Stimulated activated CD4-positive, alpha-beta T cell treated with anti-CD3 and anti-CD28 coated beads, Interleukin-2, amount 100 ng/mL, for 4 hours (primary cell): ENCODE measurements around the gene SATB2.

Source experiments
- DNase-seq: peaks from one replicate; pipeline ENCODE4 v3.0.0-alpha.2; 2020; ENCODE audit warnings: low read depth

The SATB2 gene

DNA sequence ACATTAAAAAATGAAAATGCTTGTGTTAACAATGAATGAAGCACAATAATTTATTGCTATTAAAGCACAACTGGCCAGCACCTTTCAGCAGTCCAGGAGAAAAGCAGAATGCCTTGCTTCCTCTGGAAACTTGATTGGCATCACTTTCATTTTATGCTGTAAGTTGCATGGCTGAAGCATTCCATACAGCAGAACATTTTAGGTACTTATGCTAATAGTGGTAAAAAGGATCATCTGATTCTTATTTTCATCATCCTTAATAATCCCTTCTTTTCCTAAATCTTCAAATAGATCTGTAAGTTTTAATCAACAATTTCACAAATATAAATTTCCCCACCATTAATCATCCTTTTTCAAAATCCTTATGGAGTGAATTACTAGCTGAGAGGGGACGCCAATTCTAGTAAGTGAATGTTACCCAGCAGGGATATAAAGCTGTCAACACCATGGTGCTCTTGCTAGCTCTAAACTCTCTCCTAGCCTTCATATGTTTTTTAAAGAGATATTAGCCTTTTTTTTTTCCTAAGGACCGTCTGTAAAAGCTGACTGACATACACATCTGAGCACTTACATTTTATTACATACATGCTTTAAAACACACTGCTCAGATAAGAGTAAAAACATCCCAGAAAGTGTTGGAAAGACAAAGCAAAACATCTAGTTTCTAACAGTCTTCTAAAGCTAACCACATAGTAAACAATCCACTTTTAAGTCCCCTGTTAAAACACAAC lies 5.3 kb downstream of the SATB2 start:
- DNase-seq, result no peak

DNA sequence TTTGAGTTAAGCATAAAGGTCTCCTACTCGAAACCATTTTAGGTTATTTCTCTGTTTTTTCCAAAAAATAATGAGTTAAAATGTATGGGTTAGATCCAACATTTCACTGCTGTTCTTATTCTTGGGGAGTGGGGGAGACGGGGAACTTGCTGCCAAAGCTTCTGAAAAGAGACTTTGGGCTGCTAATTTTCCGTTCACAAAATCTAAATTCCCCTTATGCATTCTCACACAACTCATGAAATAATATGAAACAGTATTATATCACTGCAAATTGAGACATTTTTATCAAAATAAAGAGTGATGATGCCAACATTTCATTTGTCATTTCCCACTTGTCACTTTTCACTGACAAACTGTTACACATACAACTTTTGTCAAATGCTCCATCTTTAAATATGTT lies 7.8 kb downstream of the SATB2 start:
- no peak for DNase-seq

DNA sequence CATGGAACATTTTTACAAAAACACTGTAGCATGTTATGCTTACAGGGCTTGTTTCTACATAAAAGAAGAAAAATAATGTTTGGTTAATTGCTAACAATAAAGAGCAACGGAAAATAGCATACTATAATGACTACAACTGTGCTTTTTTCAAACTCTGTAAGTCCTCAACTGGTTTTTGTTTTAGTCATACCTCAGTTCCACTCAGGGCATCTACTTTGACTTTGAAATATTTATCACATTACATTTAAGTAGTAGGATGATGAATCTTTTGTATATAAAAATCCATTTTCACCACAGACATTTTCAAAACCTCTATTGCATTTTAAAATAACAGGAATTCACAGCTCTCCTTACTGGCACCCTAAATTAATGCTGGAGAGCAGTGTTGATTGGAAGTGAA lies 8.3 kb downstream of the SATB2 start:
- no peak for DNase-seq

DNA sequence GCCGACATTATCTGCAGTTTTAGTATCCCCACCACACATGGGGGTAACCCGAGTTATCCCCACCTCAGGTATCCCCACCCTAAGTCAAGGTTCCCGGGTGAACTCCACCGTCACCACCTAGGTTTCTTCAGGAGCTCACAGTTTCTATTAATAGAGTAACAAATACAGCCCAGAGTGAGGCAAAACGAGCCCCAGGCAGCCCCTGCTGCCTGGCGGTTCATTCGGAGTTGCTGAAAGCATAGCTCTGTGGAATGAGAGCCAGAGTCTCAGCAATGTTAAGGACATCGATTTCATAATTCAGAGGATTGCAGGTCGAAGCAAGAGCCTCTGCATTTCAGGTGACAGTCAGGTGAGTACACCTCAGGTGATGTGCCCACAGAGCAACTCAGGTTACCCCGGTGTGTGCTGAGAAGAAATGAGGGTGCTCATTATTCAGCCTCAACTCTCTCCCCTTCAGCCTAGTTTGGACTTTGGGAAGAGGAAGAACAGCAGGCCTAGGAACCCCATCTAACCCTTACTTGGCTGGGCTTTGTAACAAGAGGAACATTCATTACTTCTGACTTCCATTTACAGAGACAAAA lies 10.7 kb downstream of the SATB2 start:
- DNase-seq, result no peak

DNA sequence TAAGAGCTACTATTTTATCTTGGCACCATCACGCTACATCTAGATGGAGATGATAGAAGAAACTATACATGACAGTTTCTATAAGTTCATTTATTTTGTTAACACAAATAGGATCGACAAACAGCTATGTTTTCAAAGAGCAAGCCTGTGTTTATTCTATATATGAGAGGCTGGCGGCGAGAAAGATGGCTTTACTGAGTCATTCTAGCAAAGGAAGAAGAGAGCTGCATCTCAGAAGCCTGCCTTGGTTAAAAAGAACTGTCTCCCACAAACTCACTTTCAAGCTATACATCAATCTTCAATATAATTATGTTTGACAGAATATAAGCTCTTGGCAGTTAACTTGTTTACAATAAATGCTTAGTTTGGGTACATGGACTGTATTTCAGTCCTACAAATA lies 13.0 kb downstream of the SATB2 start:
- no peak for DNase-seq

DNA sequence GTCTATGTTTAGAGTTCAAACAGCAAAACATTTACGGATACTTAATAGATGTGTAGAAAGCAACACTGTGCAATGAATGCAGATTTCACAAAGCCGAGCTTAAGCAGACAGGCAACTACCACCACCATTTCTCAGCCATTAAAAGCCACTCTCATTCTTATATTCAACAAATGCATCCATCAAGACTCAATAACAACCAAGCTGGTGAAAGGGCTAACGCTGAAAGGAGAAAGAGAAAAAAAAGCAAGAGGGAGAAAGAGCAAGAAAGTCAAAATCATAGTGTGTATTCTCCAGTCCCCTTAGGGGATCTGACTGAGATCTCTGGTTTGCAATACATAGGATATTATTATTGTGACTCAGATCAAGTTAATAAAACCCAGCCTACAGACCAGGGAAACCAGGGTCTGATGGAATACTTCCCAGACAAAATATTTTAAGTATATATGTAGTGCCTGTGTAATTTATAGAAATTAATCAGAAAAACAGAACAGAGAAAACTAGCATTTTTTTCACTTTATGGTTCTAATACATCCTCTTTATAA lies 14.1 kb downstream of the SATB2 start:
- no peak for DNase-seq

DNA sequence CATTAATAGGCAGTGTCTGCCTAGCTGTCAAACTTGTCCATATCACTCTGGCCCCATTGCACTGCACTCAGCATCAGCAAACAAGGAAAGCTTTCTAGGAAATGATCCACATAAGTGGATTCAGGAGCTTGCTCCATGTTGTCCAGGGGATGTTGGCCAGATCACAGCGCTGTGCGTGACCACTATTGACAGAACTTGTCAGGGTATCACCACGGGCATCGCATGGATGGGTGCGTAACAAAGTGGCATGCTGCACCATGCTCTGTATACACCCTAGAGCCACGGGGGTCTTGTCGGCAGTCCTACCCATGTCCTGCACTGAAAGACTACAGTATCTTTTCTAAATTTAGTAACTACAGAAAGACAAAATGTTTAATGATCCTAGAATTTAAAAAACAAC lies 15.6 kb downstream of the SATB2 start:
- DNase-seq, result no peak

DNA sequence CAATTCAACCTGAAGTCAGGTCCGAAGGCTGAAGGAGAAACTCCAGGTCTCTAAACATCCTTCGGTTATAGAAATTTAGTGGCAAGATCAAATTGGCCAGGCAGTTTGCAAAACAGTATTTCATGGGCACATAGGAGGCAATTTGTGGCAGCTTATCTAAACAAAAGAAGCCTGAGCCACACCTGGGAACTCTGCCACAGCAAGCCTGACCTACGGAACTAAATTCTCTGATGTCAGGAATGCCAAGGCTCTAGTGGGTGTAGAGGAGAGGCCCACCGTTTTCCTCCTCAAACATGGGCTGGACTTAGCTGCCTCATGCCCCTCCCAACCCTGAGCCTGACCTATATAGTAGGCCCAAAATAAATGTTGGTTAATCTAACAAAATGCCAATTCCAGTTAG lies 16.0 kb downstream of the SATB2 start:
- no peak for DNase-seq

DNA sequence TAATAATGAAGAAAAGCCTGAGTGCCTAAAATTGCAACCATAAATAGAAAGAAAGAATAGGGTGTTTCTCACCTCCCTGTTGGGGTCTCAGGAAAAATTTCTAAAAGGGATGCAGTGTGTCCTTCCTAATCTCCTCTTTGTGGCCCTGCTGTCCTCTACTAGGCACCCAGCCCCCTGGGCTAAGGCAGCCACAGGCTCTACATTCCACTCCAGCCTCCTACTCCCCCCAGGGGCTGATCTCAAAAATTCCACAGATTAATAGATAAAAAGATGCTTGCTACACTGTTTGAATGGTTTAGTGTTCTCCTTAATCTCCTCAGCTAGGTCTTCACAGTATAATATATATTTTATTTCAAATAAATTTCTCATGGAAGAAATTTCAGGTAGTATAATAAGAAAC lies 17.6 kb downstream of the SATB2 start:
- DNase-seq, result no peak

DNA sequence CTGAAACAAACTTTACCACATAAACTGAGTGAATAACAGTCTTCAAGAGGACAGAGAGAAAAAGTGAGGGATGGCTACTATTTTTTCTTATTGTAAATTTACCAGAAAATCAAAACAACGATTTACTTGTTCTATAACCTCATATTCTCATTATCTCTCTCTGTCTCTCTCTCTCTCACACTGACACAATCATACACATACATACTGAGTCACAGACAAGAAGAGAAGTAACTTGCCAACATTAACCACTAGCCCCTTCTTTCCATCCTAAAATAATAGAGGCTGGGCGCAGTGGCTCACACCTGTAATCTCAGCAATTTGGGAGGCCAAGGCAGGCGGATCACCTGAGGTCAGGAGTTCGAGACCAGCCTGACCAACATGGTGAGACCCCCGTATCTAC lies 18.2 kb downstream of the SATB2 start:
- DNase-seq, result no peak

DNA sequence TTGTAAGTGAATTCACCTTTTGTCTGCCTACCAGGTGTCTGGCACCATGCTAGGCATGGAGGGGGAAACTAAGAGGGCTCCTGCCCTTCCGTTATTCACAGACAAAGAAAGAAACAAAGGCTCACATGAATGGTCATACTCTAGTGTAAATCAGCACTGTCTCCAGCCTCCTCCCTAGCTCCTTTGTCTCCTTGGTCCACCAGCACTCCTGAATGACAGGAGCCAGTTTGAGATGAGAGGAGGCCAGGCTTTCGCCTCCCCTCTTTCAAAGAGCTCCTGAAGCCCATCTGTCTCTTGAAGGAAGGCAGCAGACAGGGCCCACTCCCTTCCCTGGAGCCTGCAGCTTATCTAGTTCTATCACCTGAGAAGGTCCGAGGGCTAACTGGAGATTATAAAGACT lies 18.7 kb downstream of the SATB2 start:
- DNase-seq, result no peak

DNA sequence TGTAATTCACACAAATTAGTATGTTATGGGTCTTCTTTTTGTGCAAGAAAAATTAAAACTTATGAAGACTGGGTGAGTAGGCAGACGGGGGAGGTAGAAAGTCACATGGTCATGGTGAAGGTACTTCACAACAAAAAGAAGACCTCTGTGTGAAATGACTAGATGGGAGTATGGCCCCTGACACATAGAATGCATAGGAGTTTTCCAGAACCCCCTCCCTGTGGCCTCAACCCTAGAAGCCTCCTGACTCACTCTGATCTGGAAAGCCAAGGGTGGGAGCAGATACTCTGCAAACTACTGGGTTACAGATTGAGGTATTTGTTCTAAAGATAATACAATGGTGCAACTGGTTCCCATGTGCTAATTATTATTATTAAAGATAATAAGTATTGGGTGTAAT lies 23.2 kb downstream of the SATB2 start:
- DNase-seq, result no peak

DNA sequence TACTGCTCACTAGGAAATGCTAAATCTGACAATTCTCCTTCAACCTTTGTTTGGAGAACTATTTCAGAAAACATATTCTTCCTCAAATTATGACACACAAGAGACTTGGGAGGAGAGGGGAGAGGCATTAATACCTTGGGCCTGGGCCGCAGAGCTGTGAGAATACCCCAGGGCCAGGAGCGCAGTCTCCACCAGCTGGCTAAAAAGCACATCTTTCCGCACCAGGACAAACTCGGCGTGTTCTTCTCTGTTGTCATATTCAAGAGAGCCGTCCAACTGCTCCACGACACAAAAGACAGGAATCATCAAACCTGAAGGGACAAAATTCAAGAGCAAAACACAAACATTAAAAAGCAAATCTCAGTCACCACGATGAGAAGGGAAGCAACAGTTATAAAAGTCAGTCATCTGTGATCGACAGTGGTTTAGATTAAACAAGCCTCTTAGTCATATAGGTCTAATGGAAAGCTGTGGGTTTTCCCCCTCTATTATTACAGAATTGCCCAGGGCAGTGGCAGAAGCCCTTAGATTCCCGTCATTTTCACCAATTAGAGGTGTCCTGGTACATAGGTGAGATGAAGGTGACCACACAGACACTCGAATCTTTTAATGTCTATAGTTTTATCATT lies 24.4 kb downstream of the SATB2 start:
- no peak for DNase-seq

DNA sequence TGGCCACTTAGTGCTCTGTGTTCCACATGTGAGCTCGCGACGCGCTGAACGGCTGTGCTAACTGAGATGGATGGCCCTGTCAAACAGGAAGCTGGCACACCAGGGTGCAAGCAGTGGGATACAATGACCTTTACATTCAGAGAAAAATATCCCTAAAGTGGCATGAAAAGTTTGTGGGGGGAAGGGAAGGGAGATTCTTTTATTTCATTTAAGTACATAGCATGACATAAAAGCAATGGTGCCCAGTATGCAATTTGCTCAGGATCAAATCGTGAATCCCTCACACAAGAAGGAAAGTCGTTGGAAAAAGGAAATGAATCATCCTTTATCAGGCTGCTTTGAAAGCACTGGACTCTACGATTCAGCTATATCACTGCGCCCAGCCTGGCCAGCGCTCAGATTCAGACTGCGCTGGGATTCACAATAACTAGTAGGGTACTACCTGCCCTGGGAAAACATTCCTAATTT lies 26.0 kb downstream of the SATB2 start:
- DNase-seq, result no peak

DNA sequence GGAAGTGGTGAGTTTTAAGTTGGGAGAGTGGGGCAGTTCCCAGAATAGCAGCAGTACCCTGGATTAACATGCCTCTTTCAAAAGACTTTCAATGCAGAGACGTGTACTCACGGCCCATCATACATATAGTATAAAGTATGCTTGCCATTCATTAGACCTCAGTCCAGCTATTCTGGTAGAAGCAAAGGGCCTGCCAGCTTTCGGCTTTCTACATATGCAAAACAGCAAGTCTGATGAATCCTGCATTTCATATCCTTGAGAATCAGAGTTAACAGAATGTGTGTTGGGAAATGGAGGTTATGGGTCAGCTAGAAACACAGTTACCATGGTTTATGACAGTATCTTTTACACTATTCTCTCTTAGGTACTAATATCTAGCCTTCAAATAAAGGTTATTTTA lies 27.5 kb downstream of the SATB2 start:
- DNase-seq, result no peak

DNA sequence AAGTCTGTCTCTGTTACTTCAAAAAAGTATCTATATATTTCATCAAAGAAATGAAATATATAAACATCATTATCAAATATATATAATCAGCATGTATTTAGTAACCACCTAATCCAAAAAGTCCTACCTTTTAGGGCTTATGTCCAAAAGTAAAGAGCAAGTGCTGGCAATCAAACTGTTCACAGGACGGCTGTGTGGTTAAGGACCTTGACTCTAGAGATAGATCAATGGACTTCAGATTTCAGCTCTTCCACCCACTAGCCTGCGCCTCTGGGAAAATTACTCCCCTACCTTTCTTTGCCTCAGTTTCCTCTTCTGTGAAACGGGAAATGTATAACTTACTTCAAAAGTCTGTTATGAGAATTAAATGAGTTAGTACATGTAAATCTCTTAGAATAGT lies 29.4 kb downstream of the SATB2 start:
- DNase-seq, result no peak

DNA sequence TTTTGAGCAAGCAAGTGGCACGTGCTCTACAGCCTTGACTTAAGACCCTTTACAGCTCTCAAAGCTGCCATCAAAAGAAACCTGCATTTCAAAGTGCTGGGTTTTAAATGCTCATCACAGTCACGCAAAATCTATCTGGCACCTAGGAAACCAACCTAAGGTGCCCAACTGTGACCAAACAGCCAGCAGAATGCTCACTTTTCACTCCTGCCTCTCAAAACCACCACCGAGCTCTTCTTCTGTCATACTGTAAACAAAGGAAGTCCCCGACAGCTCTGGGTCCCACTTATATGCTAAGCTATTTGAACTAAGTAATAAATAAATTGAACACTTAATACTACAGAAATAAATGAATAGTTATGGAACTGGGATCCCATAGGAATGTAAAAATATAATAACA lies 33.6 kb downstream of the SATB2 start:
- DNase-seq, result no peak

DNA sequence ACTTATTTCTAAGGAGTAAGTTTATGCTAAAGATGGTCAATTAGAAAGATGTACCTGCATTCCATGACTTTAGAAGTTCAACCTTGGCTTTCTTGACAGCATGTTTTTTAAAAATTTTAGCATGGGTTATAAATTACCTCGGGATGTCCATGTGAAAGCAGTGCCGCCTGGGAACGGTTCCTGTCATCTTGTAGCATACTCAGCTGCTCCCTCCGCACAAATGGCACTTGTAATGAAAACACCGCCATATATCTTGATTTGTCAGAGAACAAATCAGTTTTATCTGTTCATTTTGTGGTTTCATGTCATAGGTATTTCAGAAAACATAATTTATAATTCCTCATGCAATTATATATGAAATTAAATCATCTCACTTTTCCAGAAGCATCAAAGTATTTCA lies 38.3 kb downstream of the SATB2 start:
- DNase-seq, result no peak

DNA sequence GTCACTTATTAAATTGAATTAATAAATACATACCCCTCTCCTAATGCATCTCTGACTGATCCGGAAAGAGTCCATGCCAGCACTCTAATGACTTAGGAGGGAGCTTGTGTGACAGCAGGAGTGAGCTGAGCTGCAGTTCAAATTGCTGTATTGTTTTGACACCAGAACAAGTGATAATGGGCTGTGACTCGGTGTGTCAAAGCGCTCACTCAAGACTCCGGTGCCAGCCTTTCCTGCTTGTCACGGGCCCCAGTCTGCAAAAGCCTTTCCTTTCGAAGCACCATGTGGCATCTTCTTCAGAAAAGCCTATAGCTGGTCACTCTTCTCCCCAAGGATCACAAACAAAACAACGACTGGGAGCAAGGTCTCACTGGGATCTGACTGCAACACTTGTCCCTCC lies 43.3 kb downstream of the SATB2 start:
- DNase-seq, result no peak

DNA sequence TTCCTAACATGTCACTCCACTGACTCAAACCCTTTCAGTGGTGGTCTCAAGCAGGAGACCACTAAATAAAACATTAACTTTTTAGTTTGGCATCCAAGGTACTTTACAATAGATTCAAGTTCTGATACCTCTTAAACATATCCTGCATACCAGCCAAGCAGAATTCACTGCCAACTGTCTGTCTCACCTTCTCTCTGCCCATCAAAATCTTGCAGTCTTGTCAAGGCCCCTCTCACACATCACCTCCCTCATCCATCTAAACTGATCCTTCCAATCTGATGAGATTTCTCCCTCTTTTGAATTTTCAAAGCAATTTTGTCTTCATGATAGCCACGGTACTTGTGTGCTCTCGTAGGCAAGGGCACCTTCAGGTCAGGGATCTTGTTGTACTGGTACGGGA lies 43.7 kb downstream of the SATB2 start:
- DNase-seq, result no peak

DNA sequence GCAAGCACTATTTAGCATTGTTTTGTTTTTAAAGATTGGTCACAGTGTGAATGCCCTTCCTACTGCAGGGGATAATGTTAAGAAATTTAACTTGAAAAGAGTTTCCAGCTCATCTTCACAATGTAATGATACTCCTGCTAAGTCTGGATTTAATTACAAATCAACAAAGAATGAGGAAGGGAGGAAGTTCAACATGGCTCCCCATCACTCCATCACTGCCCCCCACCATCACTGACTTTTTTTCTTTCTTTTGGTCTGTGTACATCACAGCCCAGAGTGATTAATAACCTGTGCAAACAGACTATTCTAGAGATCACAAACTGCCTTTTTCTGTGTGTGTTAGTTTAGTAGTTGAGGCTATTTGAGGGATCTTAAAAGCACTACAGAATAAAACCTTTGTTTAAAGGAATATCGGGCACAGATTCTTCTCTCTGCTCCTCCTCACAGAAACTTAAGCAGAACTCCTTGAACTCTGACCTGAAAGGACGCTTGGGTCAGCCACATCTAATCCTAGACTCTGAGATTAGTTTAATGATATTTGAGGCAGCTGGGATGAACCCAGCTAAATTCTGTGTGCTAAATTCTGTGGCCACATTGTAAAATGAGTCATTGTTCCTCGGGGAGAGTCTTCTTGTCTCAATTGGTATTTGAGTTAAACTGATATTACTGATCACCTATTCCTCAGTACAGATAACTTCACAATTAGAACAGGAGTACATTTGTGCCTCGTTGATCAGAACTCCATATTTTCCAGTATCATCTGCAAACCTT lies 47.8 kb downstream of the SATB2 start:
- no peak for DNase-seq

DNA sequence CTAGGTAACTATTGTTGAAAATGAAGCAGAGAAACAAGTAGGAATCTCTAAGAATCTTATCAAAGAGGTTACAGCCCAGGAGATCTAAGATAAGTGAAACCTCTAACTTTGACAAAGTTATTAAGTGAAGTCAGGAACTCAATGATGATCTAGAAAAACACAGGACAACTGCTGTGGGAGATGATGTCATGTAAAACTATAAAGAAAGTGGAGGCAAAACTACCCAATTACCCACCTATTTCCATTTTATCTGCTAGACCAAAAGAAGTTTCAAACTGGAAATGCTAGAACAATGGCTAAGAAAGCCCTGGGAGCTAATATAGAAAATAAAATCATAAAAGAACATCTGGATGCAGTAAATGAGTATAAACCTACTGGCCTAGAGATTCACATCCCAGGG lies 50.3 kb downstream of the SATB2 start:
- DNase-seq, result no peak

DNA sequence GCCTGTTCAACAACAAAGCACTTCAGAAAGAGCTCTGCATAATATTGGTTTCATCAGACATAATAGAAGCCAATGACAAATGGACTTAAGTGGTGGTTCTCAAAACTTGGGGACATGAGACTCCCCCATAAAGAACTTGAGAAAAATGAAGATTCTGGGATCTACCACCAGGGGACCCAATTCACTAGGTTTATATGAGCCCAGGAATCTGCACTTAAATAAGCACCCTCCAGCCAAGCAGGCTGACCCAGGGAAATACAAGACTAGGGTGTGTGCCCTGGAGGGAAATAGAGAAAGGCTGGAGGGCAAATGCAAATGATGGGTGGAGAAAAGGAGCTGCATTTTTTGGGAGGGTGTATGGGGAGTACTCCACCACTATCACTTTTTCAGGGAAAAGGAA lies 52.5 kb downstream of the SATB2 start:
- DNase-seq, result no peak
